Neural cell (in vitro differentiated cells): ENCODE data around the gene PTPRN2.

Experiments
- POLR2AphosphoS5 ChIP-seq: IDR thresholded peaks from 2 replicates; pipeline ENCODE4 v1.6.1; 2012
- TF ChIP-seq, protein P1 (sequence below): fragments of 450-650 bp; IDR thresholded peaks from 2 replicates; pipeline ENCODE4 v1.5.1; 2014; ENCODE audit warnings: antibody characterized with exemption, mild to moderate bottlenecking, moderate library complexity; ENCODE audit not compliant: poor library complexity, severe bottlenecking
- TF ChIP-seq, protein P2 (sequence below): IDR thresholded peaks from 2 replicates; pipeline ENCODE4 v1.6.1; 2012; ENCODE audit warnings: borderline replicate concordance

DNA sequence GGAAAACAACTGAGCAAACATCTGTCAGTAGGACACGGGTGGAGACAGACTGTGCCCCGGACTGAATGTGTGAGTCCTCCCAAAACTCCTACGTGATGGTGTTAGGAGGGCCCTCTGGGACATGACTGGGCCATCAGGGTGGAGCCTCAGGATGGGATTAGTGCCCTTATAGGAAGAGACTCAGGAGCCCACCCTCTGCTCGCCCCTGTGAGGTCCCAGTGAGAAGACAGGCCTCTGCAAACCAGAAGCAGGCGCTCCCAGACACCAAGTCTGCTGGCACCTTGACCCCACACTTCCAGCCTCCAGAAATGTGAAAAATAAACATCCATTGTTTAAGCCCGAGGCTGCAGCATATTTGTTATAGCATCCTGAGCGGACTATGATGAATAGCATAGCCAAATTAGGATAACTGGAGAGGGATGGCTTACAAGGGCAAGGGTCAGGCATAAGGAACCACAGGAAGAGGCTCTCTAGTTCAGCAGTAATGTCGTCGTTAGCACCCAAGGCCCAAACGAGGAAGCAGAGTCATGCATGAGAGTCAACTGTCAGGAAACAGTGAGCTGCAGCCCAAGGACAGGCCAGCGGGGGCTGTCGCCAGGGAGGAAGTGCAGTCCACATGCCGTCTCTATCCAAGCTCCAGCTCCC is 50.6 kb downstream of the PTPRN2 start:
- TF ChIP-seq, protein P1, sequence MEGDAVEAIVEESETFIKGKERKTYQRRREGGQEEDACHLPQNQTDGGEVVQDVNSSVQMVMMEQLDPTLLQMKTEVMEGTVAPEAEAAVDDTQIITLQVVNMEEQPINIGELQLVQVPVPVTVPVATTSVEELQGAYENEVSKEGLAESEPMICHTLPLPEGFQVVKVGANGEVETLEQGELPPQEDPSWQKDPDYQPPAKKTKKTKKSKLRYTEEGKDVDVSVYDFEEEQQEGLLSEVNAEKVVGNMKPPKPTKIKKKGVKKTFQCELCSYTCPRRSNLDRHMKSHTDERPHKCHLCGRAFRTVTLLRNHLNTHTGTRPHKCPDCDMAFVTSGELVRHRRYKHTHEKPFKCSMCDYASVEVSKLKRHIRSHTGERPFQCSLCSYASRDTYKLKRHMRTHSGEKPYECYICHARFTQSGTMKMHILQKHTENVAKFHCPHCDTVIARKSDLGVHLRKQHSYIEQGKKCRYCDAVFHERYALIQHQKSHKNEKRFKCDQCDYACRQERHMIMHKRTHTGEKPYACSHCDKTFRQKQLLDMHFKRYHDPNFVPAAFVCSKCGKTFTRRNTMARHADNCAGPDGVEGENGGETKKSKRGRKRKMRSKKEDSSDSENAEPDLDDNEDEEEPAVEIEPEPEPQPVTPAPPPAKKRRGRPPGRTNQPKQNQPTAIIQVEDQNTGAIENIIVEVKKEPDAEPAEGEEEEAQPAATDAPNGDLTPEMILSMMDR = no peak
- no peak for TF ChIP-seq POLR2AphosphoS5
- TF ChIP-seq, protein P2, sequence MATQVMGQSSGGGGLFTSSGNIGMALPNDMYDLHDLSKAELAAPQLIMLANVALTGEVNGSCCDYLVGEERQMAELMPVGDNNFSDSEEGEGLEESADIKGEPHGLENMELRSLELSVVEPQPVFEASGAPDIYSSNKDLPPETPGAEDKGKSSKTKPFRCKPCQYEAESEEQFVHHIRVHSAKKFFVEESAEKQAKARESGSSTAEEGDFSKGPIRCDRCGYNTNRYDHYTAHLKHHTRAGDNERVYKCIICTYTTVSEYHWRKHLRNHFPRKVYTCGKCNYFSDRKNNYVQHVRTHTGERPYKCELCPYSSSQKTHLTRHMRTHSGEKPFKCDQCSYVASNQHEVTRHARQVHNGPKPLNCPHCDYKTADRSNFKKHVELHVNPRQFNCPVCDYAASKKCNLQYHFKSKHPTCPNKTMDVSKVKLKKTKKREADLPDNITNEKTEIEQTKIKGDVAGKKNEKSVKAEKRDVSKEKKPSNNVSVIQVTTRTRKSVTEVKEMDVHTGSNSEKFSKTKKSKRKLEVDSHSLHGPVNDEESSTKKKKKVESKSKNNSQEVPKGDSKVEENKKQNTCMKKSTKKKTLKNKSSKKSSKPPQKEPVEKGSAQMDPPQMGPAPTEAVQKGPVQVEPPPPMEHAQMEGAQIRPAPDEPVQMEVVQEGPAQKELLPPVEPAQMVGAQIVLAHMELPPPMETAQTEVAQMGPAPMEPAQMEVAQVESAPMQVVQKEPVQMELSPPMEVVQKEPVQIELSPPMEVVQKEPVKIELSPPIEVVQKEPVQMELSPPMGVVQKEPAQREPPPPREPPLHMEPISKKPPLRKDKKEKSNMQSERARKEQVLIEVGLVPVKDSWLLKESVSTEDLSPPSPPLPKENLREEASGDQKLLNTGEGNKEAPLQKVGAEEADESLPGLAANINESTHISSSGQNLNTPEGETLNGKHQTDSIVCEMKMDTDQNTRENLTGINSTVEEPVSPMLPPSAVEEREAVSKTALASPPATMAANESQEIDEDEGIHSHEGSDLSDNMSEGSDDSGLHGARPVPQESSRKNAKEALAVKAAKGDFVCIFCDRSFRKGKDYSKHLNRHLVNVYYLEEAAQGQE = no peak
